OCI-LY3 (cell line): ENCODE measurements around the gene ATG101.

Source experiments
- EZH2phosphoT487 ChIP-seq: fragments of 200-600 bp; shearing (Covaris generic); IDR thresholded peaks from 2 replicates; pipeline ENCODE4 v1.6.1; 2018; ENCODE audit warnings: antibody characterized with exemption, mixed run types, low read depth
- TF ChIP-seq, protein P1 (sequence below): fragments of 200-600, 300-600 bp; sonication (generic); IDR thresholded peaks from 2 replicates; pipeline ENCODE4 v1.5.1; 2014; ENCODE audit warnings: antibody characterized with exemption, low read length, low read depth

DNA sequence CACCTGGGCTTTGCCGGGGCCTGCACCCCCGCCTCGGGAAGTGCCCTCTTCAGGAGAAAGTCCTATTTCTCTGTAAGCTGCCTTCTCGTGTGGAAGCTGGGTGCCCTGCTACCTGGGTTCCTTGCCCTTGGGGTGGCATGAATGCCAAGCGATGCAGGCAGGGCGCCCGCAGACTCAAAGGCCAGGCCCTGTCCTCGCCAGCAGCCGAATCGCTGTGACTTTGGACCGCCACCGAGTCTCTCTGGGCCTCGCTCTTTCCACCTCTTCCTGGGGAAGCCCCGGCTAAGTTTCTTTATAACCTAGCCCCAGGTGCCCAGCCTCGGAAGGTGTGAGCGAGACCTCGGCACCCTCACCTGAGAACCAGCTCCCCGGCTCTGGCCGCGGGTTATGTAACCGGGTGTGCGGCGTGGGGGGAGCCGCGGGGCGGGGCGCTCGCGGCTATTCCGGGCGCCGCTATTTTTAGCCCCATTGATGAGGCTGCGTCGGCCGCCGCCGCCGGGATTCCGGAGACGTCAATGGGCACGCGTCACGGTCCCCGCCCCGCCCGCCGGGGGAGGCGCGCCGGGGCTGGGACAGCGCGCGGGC lies 33.1 kb upstream of the ATG101 start:
- TF ChIP-seq, protein P1, sequence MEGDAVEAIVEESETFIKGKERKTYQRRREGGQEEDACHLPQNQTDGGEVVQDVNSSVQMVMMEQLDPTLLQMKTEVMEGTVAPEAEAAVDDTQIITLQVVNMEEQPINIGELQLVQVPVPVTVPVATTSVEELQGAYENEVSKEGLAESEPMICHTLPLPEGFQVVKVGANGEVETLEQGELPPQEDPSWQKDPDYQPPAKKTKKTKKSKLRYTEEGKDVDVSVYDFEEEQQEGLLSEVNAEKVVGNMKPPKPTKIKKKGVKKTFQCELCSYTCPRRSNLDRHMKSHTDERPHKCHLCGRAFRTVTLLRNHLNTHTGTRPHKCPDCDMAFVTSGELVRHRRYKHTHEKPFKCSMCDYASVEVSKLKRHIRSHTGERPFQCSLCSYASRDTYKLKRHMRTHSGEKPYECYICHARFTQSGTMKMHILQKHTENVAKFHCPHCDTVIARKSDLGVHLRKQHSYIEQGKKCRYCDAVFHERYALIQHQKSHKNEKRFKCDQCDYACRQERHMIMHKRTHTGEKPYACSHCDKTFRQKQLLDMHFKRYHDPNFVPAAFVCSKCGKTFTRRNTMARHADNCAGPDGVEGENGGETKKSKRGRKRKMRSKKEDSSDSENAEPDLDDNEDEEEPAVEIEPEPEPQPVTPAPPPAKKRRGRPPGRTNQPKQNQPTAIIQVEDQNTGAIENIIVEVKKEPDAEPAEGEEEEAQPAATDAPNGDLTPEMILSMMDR: no peak
- no peak for TF ChIP-seq EZH2phosphoT487
